WTC11 (cell line): ENCODE measurements around the gene NOBOX. TPM values are rescaled to one million over a fixed set of nuclear protein-coding genes. Genes with fewer than 3 reads are reported as not detected.

Experiments
- ATAC-seq: fragments of 200-7000 bp; cut with Tn5 transposase; 2 replicates; pipeline ENCODE4 v1.10.0; 2021; ENCODE audit warnings: mild to moderate bottlenecking, moderate library complexity
- CTCF ChIA-PET: fragments of 300-600 bp; sonication (Branson Sonifier 250); formaldehyde crosslinking; loops from one replicate; lab custom pipeline; 2021; ENCODE audit warnings: antibody characterized with exemption; lab: Charles Lee
- POLR2A ChIA-PET: fragments of 350-600 bp; sonication (Branson Sonifier 250); formaldehyde crosslinking; loops from one replicate; lab custom pipeline; 2021; ENCODE audit warnings: antibody characterized with exemption; lab: Charles Lee
- DNase-seq: peaks from one replicate; pipeline ENCODE4 v3.0.0; 2021; ENCODE audit warnings: low spot score
- H3K27ac Mint-ChIP-seq: 2 replicates; pipeline ENCODE4 v1.8.0; 2021; ENCODE audit warnings: mixed read lengths
- H3K27me3 Mint-ChIP-seq: 2 replicates; pipeline ENCODE4 v1.8.0; 2021; ENCODE audit warnings: low read depth, mild to moderate bottlenecking, moderate library complexity, mixed read lengths
- H3K36me3 Mint-ChIP-seq: 2 replicates; pipeline ENCODE4 v1.8.0; 2021; ENCODE audit warnings: mixed read lengths
- H3K4me1 Mint-ChIP-seq: 2 replicates; pipeline ENCODE4 v1.8.0; 2022; ENCODE audit warnings: mixed read lengths
- H3K4me3 Mint-ChIP-seq: 2 replicates; pipeline ENCODE4 v1.8.0; 2021; ENCODE audit warnings: mild to moderate bottlenecking, moderate library complexity, mixed read lengths
- H3K9me3 Mint-ChIP-seq: 2 replicates; pipeline ENCODE4 v1.8.0; 2021; ENCODE audit warnings: mixed read lengths
- ETV6 ChIP-seq: sonication (generic); formaldehyde crosslinking; IDR thresholded peaks from 2 replicates; pipeline ENCODE4 v1.8.1; 2022; ENCODE audit warnings: mild to moderate bottlenecking, missing genetic modification reagents
- GABPB1 ChIP-seq: sonication (generic); formaldehyde crosslinking; IDR thresholded peaks from 2 replicates; pipeline ENCODE4 v1.8.1; 2023; ENCODE audit warnings: mild to moderate bottlenecking, missing genetic modification reagents
- HMGA2 ChIP-seq: fragments of 250-450 bp; sonication (Bioruptor Pico); IDR thresholded peaks from 2 replicates; pipeline ENCODE4 v1.4.0; 2021; ENCODE audit warnings: mild to moderate bottlenecking, moderate library complexity
- JUN ChIP-seq: sonication (generic); formaldehyde crosslinking; IDR thresholded peaks from 2 replicates; pipeline ENCODE4 v1.8.0; 2023; ENCODE audit warnings: mild to moderate bottlenecking, missing genetic modification reagents
- NFATC4 ChIP-seq: fragments of 250-450 bp; sonication (Bioruptor Pico); IDR thresholded peaks from 2 replicates; pipeline ENCODE4 v1.9.0; 2021; ENCODE audit warnings: mild to moderate bottlenecking
- SMAD3 ChIP-seq: sonication (generic); formaldehyde crosslinking; IDR thresholded peaks from 2 replicates; pipeline ENCODE4 v1.8.0; 2022; ENCODE audit warnings: missing genetic modification reagents, mild to moderate bottlenecking, borderline replicate concordance
- SP1 ChIP-seq: sonication (generic); formaldehyde crosslinking; conservative IDR thresholded peaks from 2 replicates; pipeline ENCODE4 v1.8.1; 2022; ENCODE audit warnings: missing genetic modification reagents
- ZNF317 ChIP-seq: sonication (generic); formaldehyde crosslinking; IDR thresholded peaks from 2 replicates; pipeline ENCODE4 v1.8.1; 2023; ENCODE audit warnings: low read depth, mild to moderate bottlenecking, moderate library complexity, missing genetic modification reagents, borderline replicate concordance
- ZNF416 ChIP-seq: fragments of 250-450 bp; sonication (Bioruptor Pico); IDR thresholded peaks from 2 replicates; pipeline ENCODE4 v1.9.0; 2021; ENCODE audit warnings: mild to moderate bottlenecking, inconsistent platforms
- total RNA-seq: library from RNA; stranded (reverse); gene quantifications from 3 replicates; pipeline ENCODE4 v1.2.3, GENCODE V29; 2021
- TF ChIP-seq, protein P1 (sequence below): sonication (generic); formaldehyde crosslinking; IDR thresholded peaks from 2 replicates; pipeline ENCODE4 v1.8.1; 2022; ENCODE audit warnings: mild to moderate bottlenecking, moderate library complexity, missing genetic modification reagents
- TF ChIP-seq, protein P2 (sequence below): sonication (generic); formaldehyde crosslinking; IDR thresholded peaks from 2 replicates; pipeline ENCODE4 v1.8.1; 2023; ENCODE audit warnings: mild to moderate bottlenecking, missing genetic modification reagents, borderline replicate concordance
- TF ChIP-seq, protein P3 (sequence below): fragments of 250-450 bp; sonication (Bioruptor Pico); IDR thresholded peaks from 2 replicates; pipeline ENCODE4 v1.9.0; 2021; ENCODE audit warnings: mild to moderate bottlenecking
- TF ChIP-seq, protein P4 (sequence below): sonication (generic); formaldehyde crosslinking; IDR thresholded peaks from 2 replicates; pipeline ENCODE4 v1.8.1; 2023; ENCODE audit warnings: mild to moderate bottlenecking, moderate library complexity, missing genetic modification reagents
- TF ChIP-seq, protein P5 (sequence below): fragments of 250-450 bp; sonication (Bioruptor Pico); IDR thresholded peaks from 2 replicates; pipeline ENCODE4 v1.9.0; 2021; ENCODE audit warnings: mild to moderate bottlenecking
- TF ChIP-seq, protein P6 (sequence below): fragments of 200-600 bp; IDR thresholded peaks from 2 replicates; pipeline ENCODE4 v1.8.0; 2022; ENCODE audit warnings: antibody characterized with exemption
- TF ChIP-seq, protein P7 (sequence below): sonication (generic); formaldehyde crosslinking; IDR thresholded peaks from 2 replicates; pipeline ENCODE4 v1.8.1; 2022; ENCODE audit warnings: low read depth, missing genetic modification reagents, borderline replicate concordance
- TF ChIP-seq, protein P8 (sequence below): sonication (generic); formaldehyde crosslinking; IDR thresholded peaks from 2 replicates; pipeline ENCODE4 v1.8.1; 2023; ENCODE audit warnings: mild to moderate bottlenecking, missing genetic modification reagents, moderate library complexity

The NOBOX gene
- total RNA-seq, 1 experiment from 2014 or later: not detected

DNA sequence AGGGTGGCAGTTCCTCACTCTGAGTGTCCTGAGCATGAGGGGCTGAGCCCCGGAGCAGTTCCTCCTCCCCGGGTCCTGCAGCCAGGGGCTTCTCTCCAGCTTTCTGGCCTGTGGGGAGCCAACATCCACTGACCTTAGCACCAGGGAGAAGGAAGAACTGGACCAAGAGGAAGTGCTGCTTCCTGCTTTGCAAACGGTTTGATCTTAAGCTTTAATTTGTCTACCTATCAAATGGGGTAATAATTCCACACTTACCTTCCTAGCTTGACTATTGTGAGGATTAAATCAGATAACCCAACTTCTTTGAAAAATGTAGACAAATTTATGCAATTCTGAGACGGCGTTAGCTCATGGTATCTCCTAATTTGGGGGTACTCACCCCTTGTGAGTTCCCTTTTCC is 2.0 kb downstream of the NOBOX start:
- H3K27ac Mint-ChIP-seq: no peak overlapping the region
- TF ChIP-seq SMAD3 (CRISPR knock-in tag) (no peak), NFATC4 (CRISPR knock-in tag) (no peak), ETV6 (CRISPR knock-in tag) (no peak), ZNF416 (no peak), GABPB1 (CRISPR knock-in tag) (no peak), ZNF317 (CRISPR knock-in tag) (no peak), SP1 (CRISPR knock-in tag) (no peak), JUN (no peak), HMGA2 (CRISPR knock-in tag) (no peak)
- TF ChIP-seq, protein P1, sequence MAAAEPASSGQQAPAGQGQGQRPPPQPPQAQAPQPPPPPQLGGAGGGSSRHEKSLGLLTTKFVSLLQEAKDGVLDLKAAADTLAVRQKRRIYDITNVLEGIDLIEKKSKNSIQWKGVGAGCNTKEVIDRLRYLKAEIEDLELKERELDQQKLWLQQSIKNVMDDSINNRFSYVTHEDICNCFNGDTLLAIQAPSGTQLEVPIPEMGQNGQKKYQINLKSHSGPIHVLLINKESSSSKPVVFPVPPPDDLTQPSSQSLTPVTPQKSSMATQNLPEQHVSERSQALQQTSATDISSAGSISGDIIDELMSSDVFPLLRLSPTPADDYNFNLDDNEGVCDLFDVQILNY: no peak
- TF ChIP-seq, protein P2, sequence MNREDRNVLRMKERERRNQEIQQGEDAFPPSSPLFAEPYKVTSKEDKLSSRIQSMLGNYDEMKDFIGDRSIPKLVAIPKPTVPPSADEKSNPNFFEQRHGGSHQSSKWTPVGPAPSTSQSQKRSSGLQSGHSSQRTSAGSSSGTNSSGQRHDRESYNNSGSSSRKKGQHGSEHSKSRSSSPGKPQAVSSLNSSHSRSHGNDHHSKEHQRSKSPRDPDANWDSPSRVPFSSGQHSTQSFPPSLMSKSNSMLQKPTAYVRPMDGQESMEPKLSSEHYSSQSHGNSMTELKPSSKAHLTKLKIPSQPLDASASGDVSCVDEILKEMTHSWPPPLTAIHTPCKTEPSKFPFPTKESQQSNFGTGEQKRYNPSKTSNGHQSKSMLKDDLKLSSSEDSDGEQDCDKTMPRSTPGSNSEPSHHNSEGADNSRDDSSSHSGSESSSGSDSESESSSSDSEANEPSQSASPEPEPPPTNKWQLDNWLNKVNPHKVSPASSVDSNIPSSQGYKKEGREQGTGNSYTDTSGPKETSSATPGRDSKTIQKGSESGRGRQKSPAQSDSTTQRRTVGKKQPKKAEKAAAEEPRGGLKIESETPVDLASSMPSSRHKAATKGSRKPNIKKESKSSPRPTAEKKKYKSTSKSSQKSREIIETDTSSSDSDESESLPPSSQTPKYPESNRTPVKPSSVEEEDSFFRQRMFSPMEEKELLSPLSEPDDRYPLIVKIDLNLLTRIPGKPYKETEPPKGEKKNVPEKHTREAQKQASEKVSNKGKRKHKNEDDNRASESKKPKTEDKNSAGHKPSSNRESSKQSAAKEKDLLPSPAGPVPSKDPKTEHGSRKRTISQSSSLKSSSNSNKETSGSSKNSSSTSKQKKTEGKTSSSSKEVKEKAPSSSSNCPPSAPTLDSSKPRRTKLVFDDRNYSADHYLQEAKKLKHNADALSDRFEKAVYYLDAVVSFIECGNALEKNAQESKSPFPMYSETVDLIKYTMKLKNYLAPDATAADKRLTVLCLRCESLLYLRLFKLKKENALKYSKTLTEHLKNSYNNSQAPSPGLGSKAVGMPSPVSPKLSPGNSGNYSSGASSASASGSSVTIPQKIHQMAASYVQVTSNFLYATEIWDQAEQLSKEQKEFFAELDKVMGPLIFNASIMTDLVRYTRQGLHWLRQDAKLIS (CRISPR knock-in tag): no peak
- TF ChIP-seq, protein P3, sequence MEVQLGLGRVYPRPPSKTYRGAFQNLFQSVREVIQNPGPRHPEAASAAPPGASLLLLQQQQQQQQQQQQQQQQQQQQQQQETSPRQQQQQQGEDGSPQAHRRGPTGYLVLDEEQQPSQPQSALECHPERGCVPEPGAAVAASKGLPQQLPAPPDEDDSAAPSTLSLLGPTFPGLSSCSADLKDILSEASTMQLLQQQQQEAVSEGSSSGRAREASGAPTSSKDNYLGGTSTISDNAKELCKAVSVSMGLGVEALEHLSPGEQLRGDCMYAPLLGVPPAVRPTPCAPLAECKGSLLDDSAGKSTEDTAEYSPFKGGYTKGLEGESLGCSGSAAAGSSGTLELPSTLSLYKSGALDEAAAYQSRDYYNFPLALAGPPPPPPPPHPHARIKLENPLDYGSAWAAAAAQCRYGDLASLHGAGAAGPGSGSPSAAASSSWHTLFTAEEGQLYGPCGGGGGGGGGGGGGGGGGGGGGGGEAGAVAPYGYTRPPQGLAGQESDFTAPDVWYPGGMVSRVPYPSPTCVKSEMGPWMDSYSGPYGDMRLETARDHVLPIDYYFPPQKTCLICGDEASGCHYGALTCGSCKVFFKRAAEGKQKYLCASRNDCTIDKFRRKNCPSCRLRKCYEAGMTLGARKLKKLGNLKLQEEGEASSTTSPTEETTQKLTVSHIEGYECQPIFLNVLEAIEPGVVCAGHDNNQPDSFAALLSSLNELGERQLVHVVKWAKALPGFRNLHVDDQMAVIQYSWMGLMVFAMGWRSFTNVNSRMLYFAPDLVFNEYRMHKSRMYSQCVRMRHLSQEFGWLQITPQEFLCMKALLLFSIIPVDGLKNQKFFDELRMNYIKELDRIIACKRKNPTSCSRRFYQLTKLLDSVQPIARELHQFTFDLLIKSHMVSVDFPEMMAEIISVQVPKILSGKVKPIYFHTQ (CRISPR knock-in tag): no peak
- TF ChIP-seq, protein P4, sequence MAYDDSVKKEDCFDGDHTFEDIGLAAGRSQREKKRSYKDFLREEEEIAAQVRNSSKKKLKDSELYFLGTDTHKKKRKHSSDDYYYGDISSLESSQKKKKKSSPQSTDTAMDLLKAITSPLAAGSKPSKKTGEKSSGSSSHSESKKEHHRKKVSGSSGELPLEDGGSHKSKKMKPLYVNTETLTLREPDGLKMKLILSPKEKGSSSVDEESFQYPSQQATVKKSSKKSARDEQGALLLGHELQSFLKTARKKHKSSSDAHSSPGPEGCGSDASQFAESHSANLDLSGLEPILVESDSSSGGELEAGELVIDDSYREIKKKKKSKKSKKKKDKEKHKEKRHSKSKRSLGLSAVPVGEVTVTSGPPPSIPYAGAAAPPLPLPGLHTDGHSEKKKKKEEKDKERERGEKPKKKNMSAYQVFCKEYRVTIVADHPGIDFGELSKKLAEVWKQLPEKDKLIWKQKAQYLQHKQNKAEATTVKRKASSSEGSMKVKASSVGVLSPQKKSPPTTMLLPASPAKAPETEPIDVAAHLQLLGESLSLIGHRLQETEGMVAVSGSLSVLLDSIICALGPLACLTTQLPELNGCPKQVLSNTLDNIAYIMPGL (CRISPR knock-in tag): no peak
- TF ChIP-seq, protein P5, sequence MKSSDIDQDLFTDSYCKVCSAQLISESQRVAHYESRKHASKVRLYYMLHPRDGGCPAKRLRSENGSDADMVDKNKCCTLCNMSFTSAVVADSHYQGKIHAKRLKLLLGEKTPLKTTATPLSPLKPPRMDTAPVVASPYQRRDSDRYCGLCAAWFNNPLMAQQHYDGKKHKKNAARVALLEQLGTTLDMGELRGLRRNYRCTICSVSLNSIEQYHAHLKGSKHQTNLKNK: no peak
- TF ChIP-seq, protein P6, sequence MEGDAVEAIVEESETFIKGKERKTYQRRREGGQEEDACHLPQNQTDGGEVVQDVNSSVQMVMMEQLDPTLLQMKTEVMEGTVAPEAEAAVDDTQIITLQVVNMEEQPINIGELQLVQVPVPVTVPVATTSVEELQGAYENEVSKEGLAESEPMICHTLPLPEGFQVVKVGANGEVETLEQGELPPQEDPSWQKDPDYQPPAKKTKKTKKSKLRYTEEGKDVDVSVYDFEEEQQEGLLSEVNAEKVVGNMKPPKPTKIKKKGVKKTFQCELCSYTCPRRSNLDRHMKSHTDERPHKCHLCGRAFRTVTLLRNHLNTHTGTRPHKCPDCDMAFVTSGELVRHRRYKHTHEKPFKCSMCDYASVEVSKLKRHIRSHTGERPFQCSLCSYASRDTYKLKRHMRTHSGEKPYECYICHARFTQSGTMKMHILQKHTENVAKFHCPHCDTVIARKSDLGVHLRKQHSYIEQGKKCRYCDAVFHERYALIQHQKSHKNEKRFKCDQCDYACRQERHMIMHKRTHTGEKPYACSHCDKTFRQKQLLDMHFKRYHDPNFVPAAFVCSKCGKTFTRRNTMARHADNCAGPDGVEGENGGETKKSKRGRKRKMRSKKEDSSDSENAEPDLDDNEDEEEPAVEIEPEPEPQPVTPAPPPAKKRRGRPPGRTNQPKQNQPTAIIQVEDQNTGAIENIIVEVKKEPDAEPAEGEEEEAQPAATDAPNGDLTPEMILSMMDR: no peak
- TF ChIP-seq, protein P7, sequence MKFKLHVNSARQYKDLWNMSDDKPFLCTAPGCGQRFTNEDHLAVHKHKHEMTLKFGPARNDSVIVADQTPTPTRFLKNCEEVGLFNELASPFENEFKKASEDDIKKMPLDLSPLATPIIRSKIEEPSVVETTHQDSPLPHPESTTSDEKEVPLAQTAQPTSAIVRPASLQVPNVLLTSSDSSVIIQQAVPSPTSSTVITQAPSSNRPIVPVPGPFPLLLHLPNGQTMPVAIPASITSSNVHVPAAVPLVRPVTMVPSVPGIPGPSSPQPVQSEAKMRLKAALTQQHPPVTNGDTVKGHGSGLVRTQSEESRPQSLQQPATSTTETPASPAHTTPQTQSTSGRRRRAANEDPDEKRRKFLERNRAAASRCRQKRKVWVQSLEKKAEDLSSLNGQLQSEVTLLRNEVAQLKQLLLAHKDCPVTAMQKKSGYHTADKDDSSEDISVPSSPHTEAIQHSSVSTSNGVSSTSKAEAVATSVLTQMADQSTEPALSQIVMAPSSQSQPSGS (CRISPR knock-in tag): no peak
- TF ChIP-seq, protein P8, sequence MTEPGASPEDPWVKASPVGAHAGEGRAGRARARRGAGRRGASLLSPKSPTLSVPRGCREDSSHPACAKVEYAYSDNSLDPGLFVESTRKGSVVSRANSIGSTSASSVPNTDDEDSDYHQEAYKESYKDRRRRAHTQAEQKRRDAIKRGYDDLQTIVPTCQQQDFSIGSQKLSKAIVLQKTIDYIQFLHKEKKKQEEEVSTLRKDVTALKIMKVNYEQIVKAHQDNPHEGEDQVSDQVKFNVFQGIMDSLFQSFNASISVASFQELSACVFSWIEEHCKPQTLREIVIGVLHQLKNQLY (CRISPR knock-in tag): no peak
- TF ChIP-seq, all 79 proteins: peak for 0
- ATAC-seq (no peak), DNase-seq (no peak)
- Mint-ChIP-seq H3K4me1 (peaks cover 4% of the 10 kb centered on the region), H3K36me3 (no peaks in the 10 kb centered on the region), H3K27me3 (no peaks in the 10 kb centered on the region), H3K9me3 (no peaks in the 10 kb centered on the region), H3K4me3 (no peak overlapping the region)
- ChIA-PET CTCF (no interaction called here), POLR2A (no interaction called here)
